Activated CD4-positive, alpha-beta memory T cell treated with anti-CD3 and anti-CD28 coated beads, Interleukin-2, amount 10 ng/mL, durations not matched to agents 7 days and 5 days (primary cell): ENCODE data around the gene SLC6A8. TPM values are rescaled to one million over a fixed set of nuclear protein-coding genes. Genes with fewer than 3 reads are reported as not detected.

Source experiments
- CTCF ChIA-PET: fragments of 350-600 bp; sonication (Branson Sonifier 250); formaldehyde crosslinking; loops from one replicate; lab custom pipeline; 2021; ENCODE audit warnings: antibody characterized with exemption, inconsistent platforms; lab: Charles Lee
- POLR2A ChIA-PET: fragments of 350-600 bp; sonication (Branson Sonifier 250); formaldehyde crosslinking; loops from one replicate; lab custom pipeline; 2021; ENCODE audit warnings: antibody characterized with exemption; lab: Charles Lee
- DNase-seq: peaks from one replicate; pipeline ENCODE4 v3.0.0-alpha.2; 2020
- H3K27ac Mint-ChIP-seq: one replicate; pipeline ENCODE4 v1.8.0; 2021; ENCODE audit warnings: mild to moderate bottlenecking, mixed read lengths
- H3K27me3 Mint-ChIP-seq: one replicate; pipeline ENCODE4 v1.8.0; 2021; ENCODE audit warnings: mixed read lengths
- H3K36me3 Mint-ChIP-seq: one replicate; pipeline ENCODE4 v1.8.0; 2021; ENCODE audit warnings: low read depth, mixed read lengths
- H3K4me1 Mint-ChIP-seq: one replicate; pipeline ENCODE4 v1.8.0; 2021; ENCODE audit warnings: mixed read lengths
- H3K4me3 Mint-ChIP-seq: one replicate; pipeline ENCODE4 v1.8.0; 2021; ENCODE audit warnings: mild to moderate bottlenecking, mixed read lengths
- H3K9me3 Mint-ChIP-seq: one replicate; pipeline ENCODE4 v1.8.0; 2021; ENCODE audit warnings: mixed read lengths
- total RNA-seq, 2 experiments: library from RNA; stranded (reverse); gene quantifications; one replicate each; pipeline ENCODE4 v1.2.3, GENCODE V29; 2021

SLC6A8 gene
- total RNA-seq, result 1 to 10 TPM; 2.9 to 3.0 TPM

GRCh38 chrX:153687121-153688039 lies at the start of gene SLC6A8:
TSS of gene SLC6A8 (plus strand) at chrX:153687926. CDS start at chrX:153688575, 649 bp downstream.
- H3K27me3 Mint-ChIP-seq, result peaks cover 9% of the 10 kb centered on the region
- H3K4me3 Mint-ChIP-seq, result peak within 1 kb of the TSS; percentile 58
- CTCF ChIA-PET, result interaction anchor here (1.0 kb wide), 1 partner anchor 18 kb away, joined by 4 read pairs; no protein-coding TSS in a partner anchor
- no peaks in the 10 kb centered on the region for H3K9me3 Mint-ChIP-seq
- no peak within 1 kb of the TSS for H3K27ac Mint-ChIP-seq
- no peaks in the 10 kb centered on the region for H3K4me1 Mint-ChIP-seq
- H3K36me3 Mint-ChIP-seq, result no peaks in the 10 kb centered on the region
- POLR2A ChIA-PET, result no interaction called here
- peak; percentile 39 for DNase-seq

- H3K27ac Mint-ChIP-seq, result no peak overlapping the region
Measured at GRCh38 chrX:153638041-153638371, 49.7 kb upstream of the SLC6A8 start.

GRCh38 chrX:153638436-153639176 lies 49.1 kb upstream of the SLC6A8 start:
- Mint-ChIP-seq H3K27ac (no peak overlapping the region), H3K27me3 (peaks cover 17% of the 10 kb centered on the region), H3K4me3 (no peak overlapping the region), H3K4me1 (peaks cover 9% of the 10 kb centered on the region), H3K9me3 (no peaks in the 10 kb centered on the region), H3K36me3 (no peaks in the 10 kb centered on the region)
- ChIA-PET POLR2A (no interaction called here), CTCF (no interaction called here)
- DNase-seq, result no peak

More at GRCh38 chrX:153638041-153638371, 49.7 kb upstream of the SLC6A8 start:
- no peak for DNase-seq
- Mint-ChIP-seq H3K9me3 (no peaks in the 10 kb centered on the region), H3K4me1 (peaks cover 7% of the 10 kb centered on the region), H3K27me3 (peaks cover 12% of the 10 kb centered on the region), H3K36me3 (no peaks in the 10 kb centered on the region), H3K4me3 (no peak overlapping the region)
- CTCF ChIA-PET, result no interaction called here
- POLR2A ChIA-PET, result interaction anchor here (1.3 kb wide), 1 partner anchor 28 kb away, joined by 4 read pairs; no protein-coding TSS in a partner anchor

DNA sequence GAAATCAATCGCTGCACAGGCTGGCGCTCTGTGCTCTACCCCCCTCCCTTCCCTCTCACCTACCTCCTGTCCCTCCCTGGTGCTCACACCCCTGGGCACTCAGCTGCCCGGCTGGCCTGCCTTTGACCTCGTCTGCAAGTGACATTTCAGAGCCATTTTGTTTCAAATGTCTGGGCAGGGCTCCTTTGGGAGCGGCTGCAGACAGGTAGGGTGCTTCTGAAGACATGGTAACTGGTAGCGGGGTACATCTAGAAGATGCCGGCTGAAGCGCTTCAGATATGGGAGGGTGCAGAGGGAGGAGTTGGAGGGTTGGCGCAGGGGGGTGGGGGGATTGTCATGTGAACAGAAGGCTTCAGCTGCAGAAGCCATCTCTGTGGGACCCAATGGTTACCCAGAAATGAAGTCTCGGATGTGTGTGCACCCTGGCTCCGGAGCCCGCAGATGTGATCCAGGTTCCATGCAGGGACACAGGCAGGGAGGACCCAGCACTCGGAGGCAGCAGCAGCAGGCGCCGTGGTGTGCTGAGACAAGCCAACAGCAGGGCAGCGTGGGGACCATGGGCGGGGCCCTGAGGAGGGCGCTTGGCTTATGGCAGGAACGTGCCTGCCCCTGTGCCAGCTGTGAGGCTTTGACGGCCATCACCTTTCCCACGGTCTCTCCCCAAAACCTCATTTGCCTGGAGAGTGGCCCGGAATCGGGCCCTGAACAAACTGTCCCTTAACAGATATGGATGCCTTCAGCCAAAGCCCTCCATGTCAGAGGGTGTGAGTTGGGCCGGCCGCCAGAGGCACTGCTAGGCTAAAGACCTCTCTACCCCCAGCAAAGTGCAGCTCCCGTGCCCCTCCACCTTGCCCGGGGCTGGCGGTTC lies 48.3 kb upstream of the SLC6A8 start:
- H3K4me3 Mint-ChIP-seq, result no peak overlapping the region
- CTCF ChIA-PET, result no interaction called here
- H3K4me1 Mint-ChIP-seq, result peaks cover 9% of the 10 kb centered on the region
- POLR2A ChIA-PET, result no interaction called here
- no peak overlapping the region for H3K27ac Mint-ChIP-seq
- H3K36me3 Mint-ChIP-seq, result no peaks in the 10 kb centered on the region
- no peak for DNase-seq
- H3K27me3 Mint-ChIP-seq, result peaks cover 20% of the 10 kb centered on the region
- H3K9me3 Mint-ChIP-seq, result no peaks in the 10 kb centered on the region

DNA sequence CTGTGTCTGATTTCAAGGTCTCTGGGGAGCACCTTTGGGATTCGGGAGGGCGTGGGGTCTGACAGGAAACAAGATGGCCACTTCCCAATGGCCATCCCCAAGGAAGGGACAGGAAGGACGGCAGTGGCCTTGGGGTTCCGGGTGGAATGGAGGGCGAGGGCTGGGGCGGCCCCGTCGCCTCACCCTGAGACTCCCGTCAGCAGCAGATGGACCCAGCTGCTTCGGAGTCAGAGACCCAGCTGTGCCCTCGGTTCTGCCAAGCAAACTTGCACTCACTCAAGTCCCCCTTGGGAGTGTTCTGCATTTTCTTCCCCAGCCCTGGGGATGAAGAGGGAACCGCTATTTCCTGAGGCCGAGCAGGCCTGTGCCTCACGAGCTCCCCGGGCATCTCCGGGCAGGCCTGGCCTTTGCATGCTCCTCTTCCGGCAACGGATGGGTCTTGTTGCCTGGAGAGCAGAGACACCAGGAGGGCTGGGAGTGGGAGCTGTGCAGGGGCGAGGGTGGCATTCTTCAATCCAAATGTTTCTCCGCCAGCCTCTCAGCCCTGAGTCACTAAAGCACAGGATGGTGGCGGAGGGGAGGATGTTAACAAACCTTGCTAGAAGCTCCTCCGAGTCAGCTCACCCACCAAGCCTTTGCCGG lies 47.6 kb upstream of the SLC6A8 start:
- Mint-ChIP-seq H3K27me3 (peaks cover 26% of the 10 kb centered on the region), H3K36me3 (no peaks in the 10 kb centered on the region), H3K9me3 (no peaks in the 10 kb centered on the region), H3K4me1 (peaks cover 9% of the 10 kb centered on the region), H3K27ac (no peak overlapping the region), H3K4me3 (no peak overlapping the region)
- ChIA-PET CTCF (interaction anchor here (1.2 kb wide), 1 partner anchor 8 kb away, joined by 3 read pairs; no protein-coding TSS in a partner anchor), POLR2A (no interaction called here)
- no peak for DNase-seq

- peaks cover 32% of the 10 kb centered on the region for H3K27me3 Mint-ChIP-seq
- H3K4me3 Mint-ChIP-seq, result no peak overlapping the region
- no peaks in the 10 kb centered on the region for H3K36me3 Mint-ChIP-seq
- no peak overlapping the region for H3K27ac Mint-ChIP-seq
- H3K4me1 Mint-ChIP-seq, result peaks cover 9% of the 10 kb centered on the region
- no peaks in the 10 kb centered on the region for H3K9me3 Mint-ChIP-seq
- POLR2A ChIA-PET, result no interaction called here
- no peak for DNase-seq
- CTCF ChIA-PET, result interaction anchor here (1.2 kb wide), 1 partner anchor 9 kb away, joined by 3 read pairs; no protein-coding TSS in a partner anchor
Measured at GRCh38 chrX:153640736-153641575, 46.8 kb upstream of the SLC6A8 start.

DNA sequence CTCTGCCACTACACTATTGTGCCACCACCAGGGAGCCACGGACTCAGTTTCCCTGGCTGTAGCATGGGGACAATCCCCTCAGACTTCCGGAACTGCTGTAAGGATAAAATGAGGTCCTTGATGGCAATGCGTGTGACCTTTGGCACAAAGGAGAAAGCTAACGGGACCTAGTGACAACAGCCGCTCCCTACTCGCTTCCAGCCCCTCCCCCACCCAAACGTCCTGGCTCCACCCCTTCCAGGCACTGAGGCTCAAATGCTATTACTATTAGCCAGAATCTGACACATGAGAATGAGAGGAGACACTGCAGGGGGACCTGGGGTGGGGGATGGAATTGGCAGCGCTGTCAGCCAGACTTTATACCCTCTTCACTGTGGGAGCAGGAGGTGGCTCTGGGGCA lies 46.1 kb upstream of the SLC6A8 start:
- DNase-seq, result no peak
- POLR2A ChIA-PET, result no interaction called here

DNA sequence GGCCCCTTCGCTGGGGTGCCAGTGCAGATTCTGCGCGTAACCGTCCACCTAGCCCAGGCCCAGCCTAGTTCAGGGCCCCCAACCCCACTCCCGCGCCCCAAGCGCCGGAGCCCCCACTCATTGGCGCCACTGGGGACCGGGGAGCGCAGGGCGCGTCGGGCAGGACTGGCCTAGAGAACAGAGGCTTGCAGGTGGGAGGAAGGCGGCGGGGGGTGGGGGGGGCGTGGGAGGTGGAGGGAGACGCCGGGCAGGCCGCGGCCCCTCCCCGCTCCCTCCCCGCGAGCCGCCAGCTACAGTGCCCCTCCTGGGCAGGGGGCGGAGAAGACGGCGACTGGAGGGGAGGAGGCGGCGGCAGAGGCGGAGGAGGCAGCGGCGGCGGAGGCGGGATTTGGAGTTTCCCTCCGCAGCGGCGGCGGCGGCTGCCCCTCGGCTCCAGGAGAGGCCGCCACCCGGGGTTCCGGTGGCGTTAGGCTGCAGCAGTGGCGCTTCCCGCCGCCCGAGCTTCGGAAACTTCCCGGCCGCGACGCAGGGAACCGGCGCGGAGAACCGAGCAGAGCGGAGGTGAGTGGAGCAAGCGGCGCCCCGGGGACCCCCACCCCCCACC lies 45.6 kb upstream of the SLC6A8 start:
- H3K27me3 Mint-ChIP-seq, result peaks cover 36% of the 10 kb centered on the region
- ChIA-PET POLR2A (no interaction called here), CTCF (no interaction called here)
- DNase-seq, result no peak
- H3K4me1 Mint-ChIP-seq, result peaks cover 9% of the 10 kb centered on the region
- no peaks in the 10 kb centered on the region for H3K36me3 Mint-ChIP-seq
- no peak overlapping the region for H3K27ac Mint-ChIP-seq
- H3K4me3 Mint-ChIP-seq, result no peak overlapping the region
- H3K9me3 Mint-ChIP-seq, result no peaks in the 10 kb centered on the region

More for the DNA sequence above, 46.1 kb upstream of the SLC6A8 start:
- Mint-ChIP-seq H3K36me3 (no peaks in the 10 kb centered on the region), H3K27ac (no peak overlapping the region), H3K4me1 (peaks cover 9% of the 10 kb centered on the region), H3K27me3 (peaks cover 36% of the 10 kb centered on the region), H3K4me3 (no peak overlapping the region), H3K9me3 (no peaks in the 10 kb centered on the region)
- CTCF ChIA-PET, result no interaction called here

GRCh38 chrX:153642655-153643430 lies 44.9 kb upstream of the SLC6A8 start:
- H3K4me3 Mint-ChIP-seq, result no peak overlapping the region
- no peaks in the 10 kb centered on the region for H3K36me3 Mint-ChIP-seq
- ChIA-PET CTCF (interaction anchor here (0.6 to 1.0 kb wide), 3 partner anchors 14 to 174 kb away, joined by 3 read pairs; no protein-coding TSS in a partner anchor), POLR2A (no interaction called here)
- peaks cover 39% of the 10 kb centered on the region for H3K27me3 Mint-ChIP-seq
- H3K9me3 Mint-ChIP-seq, result no peaks in the 10 kb centered on the region
- peaks cover 9% of the 10 kb centered on the region for H3K4me1 Mint-ChIP-seq
- no peak for DNase-seq
- H3K27ac Mint-ChIP-seq, result no peak overlapping the region

DNA sequence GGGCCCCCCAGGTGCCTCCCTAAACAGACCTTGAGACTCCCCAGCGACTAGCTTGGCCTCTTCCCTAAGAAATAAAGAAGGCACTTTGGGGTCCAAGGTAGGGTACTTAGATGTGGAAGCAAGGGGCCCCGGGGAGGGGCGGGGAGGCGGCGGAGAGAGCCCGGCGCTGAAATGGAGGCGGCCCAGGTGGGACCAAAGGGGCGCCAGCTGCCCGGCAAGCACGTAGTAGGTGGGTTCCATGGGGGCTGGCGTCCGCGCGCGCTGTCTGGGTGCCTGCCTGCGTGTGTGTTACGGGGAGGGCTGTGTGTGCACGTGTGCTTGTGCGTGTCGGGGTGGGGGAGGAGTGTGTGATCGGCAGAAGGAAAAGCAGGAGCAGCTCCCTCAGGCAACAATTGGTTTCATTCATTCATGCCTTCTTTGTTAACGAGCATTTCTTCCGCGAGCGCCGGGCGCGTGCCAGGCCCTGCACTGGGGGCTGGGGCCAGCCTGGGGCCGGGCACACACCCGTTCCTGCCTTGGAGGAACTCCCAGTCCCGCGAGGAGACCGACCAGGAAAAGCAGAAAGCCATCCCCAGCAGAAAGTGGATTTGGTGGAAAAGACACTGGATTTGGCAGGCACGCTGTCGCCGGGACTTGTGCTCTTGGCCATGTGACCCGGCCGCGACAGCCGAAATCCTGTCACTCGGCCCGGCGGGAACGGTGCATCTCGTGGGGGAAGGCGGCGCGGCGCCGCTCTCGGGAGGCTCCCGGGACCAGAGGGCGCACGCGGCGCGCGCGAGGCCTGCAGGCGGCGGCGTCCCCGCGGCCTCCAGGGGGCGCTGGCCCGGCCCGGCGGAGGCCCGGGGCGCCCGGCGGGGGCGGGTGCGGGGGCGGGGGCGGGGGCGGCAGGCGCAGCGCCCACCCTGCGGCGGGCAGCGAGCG lies 44.0 kb upstream of the SLC6A8 start:
- ChIA-PET CTCF (interaction anchor here (0.5 to 1.3 kb wide), 7 partner anchors 10 to 611 kb away, joined by 3 to 6 read pairs (median 3); no protein-coding TSS in a partner anchor), POLR2A (no interaction called here)
- peaks cover 43% of the 10 kb centered on the region for H3K27me3 Mint-ChIP-seq
- no peaks in the 10 kb centered on the region for H3K9me3 Mint-ChIP-seq
- DNase-seq, result no peak
- H3K4me3 Mint-ChIP-seq, result no peak overlapping the region
- no peaks in the 10 kb centered on the region for H3K36me3 Mint-ChIP-seq
- peaks cover 9% of the 10 kb centered on the region for H3K4me1 Mint-ChIP-seq
- H3K27ac Mint-ChIP-seq, result no peak overlapping the region
